GM21423 (cell line): ENCODE measurements around the gene DES.
A peak's percentile ranks its signal among the peaks of the same experiment; 100 is the strongest.

Source experiments
- ATAC-seq: cut with Tn5 transposase; IDR thresholded peaks from one replicate; pipeline ENCODE4 v1.9.1; 2021; ENCODE audit warnings: mild to moderate bottlenecking, moderate library complexity; ENCODE audit not compliant: unreplicated experiment

The DES gene

DNA sequence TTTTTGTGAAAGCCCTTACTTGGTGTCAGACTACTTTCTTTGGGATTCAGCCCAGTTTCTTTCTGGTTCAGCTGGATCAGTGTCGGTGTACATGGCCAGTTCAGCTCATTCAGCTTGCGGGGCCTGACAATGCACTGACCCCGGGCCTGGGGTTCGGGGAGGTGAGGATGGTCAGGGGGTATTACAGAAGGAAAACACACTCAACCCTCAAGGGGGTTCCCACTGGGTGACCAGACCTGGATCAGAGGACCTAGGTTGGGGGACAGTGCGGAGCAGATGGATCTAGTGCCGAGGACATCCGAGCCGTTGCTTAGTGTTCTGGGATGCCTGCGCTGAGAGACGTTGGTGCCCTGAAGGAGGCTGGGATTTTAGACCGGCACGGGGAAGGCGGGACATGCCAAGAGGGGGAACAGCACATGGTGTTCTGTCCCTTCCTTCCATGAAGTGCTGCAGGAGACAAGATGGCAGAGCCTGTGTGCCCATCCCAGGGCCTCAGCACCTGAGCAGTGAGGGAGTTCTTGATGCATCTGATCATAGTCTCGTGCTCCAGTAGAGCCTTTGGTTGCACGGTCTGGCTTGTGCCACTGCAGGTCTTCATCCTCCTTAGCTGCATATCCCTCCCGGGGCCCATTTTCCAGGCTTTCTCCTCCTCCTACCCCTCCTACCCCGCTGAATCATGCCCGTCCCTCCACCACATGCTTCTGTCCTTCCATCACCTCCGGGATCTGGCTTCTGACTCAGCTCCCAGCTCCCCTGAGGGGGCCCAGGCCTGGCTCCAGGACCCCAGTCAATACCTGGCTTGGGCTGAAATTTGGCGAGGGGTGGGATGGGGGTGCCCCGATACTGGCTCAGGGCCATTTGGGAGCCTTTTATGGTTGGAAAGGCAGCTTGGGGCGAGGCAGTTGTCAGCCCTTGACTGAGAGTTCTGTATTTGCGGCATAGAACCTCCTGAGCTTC, 34.5 kb downstream of the DES start:
- ATAC-seq: no peak

DNA sequence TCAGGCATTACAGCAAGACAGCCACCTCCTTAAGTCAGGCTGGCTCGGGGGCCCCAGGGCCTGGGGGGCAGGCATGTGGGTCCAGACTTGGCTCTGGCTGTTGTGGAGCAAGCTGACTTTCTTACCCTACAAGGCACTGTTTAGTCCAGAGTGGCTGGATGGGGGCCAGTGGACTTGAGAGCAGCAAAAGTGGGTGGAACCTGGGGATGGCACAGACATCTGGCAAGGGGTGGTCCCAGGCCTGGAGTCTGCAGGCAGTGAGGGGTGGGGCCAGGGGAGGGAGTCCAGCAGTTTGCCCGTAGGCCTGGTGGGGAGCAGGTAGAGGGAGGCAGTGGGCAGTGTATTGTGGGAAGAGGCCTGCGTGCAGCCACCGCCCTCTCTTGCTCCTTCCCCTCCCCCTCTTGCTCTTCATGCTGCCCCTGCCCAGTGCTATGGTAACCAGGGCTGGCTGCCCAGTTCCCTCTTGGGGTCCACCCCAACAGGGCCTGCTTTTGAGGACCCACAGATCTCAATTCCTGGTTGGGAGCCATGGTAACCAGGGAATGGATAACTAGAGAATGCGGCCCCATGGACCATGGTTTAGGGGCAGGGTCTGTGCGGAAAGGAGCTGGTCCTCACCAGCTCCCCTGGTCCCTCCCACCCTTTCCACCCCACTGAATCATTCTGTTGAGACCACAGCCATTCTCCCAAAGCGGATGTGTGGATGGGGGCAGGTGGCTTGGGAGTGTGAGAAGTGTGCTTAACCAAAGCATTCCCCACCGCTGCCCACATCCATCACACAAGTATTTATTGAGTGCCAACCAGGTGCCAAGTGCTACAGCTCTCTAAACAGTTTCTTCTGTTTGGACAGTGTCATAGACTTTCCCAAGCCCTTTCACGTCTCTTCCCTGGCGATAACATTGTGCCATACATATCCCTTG, 35.8 kb downstream of the DES start:
- ATAC-seq: no peak

DNA sequence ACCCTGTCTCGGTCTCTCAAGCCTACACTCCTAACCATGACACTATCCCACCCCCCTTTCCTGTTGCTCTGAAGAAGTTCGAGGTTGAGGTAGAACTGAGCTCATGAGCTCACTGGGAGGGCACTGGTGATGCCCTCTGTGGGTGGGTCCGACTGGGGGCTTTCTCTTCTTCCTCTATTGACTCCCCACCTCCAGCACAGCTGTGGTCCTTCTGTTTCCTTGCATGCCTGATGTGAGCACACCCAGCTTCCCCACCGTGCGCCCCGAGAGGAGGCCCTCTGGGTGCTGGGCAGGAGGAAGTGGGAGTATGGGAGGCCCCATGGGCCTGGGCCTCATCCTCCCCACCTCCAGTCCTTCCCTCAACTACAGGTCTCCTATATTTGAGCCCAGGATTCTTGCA, 37.4 kb downstream of the DES start:
- no peak for ATAC-seq

DNA sequence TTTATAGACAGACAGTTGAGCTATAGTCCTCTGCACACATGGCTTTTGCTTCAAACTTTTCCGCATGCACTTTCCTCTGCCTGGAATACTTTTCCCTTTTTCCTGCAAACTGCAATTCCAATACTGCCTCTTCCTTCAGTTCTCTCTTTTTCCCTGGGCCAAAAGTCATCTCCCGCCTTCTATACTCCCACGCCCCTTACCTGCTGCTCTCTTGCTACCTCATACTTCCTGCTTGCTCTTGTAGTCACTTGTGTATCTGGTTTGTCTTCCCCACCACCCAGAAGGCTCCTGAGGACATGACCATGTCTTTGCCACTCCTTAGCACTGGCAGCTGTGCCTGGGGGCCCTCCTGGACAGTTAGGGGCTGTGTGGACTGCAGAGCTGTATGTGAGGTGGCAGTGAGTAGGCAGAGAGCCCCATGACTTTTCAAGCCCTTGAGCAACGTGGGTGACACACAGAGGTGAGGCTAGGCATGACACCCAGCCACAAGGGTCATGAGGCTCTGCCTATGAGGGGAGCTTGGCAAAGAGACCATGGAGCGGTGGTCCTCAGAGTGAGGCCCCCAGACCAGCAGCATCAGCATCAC, 39.7 kb downstream of the DES start:
- ATAC-seq: no peak

DNA sequence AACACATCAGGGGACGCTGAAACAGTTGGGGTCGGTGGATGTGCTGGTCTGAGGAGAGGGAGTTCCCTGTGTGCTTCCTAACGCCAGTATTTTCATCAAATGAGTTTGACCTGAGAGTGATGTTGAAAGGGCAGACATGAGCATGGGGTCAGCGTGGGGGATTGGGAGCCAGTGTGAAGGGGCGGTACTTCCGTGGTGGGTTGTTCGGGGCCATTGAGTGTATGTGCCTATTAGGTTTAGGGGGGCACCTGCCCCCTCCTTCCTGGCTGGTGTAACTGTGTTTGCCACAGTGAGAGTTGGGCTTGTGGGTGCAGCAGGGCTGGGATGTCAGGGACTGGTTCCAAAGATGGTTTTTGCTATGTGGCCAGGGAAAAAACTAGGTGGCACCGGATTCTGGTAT, 40.8 kb downstream of the DES start:
- ATAC-seq: no peak

DNA sequence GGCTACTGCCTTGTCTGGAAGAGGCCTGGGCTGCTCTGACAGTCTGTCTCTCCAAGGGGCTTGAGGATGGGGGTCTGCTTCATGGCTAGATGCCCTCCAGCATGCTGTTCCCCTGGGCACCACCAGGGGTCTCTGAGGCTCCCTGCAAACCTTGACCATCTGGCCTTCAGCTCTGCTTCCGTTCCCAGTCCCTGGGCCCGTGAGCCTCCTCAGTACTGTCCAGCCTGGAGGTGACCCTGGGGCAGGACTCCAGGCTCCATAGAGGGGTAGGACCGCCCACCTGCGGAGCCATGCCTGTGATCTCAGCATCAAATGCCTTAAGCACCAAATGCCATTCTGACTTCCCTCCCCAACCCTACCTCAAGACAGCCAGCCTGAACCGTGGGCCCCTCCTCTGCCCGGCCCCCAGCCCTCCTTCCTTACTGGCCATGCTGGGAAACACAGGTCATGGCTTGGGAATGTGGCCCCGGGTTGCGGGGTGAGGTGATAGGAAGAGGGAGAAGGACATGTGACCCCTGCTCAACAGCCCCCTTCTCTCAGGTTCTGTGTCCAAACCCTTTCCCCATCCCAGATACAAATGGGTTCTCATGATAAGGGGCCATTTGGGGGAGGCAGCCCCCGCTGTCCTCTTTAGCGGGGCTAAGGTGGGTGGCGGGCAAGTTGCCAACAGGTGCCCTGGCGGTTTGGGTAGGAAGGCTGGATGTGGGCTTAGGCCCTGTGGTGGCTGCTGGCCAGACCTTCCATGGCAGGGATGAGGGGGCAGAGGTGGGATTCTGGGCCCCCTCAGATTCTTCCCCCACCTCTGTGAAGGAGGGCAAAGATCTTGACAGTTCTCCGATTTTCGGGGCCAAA, 41.5 kb downstream of the DES start:
- peak; percentile 75 for ATAC-seq

DNA sequence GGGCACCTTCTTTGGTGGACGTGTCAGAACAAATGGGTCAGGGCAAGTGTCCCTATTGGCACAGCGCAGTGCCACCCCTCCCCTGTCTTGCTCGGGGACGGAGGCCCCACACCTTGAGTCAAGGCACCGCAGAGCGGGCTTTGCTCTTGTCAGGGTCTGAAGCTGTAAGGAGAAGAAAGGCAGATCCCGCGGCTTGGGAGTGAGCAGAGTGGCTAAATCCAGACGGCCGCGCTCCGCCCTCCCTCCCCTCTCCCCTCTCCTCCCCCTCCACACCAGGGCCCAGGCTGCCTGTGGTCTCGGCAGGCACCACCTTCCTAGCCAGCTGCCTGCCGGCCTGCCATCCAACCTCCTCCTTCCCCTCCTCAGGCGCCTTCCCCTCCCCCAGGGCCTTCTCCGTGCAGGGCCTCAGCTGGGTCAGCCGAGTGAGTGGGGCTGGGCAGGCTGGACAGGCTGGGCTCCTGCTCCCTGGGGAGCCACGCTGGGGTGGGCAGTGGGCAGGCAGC, 42.3 kb downstream of the DES start:
- no peak for ATAC-seq

DNA sequence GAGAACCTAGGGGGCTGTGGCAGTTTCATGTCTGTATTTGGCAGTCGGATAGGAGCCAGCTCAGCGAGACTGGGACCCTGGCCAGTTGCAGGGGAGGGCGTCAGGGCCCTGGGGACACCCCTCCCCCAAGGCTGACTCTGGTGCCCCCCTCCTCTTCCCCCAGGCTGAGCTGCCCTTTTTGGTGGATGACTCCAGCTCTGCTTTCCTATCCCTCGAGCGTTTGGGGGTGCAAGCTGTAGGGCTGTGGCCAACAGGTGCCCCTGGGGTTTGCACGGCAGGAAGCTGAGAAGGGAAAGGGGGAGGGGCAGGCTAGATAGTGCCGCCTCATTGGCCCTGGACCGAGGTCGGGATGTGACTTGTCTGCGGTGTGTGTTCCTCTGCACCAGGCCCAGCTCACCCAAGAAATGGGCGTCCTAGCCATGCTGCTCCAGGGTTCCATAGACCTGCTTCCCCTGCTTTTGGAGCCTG, 42.9 kb downstream of the DES start:
- no peak for ATAC-seq

DNA sequence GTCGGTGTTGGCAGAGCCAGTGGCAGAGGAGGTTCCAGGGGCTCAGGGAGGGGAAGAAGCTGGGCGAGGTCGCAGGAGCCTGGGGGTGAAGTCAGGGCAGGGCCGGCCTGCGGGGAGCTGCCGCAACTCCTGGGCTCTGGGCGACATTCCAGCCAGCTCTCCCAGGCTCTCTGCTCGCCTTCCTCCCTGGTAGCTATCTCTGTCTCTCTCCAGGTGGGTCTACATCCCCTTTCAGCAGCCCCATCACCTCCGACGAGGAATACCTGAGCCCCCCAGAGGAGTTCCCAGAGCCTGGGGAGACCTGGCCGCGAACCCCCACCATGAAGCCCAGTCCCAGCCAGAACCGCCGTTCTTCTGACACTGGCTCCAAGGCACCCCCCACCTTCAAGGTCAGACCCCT, 43.5 kb downstream of the DES start:
- no peak for ATAC-seq

DNA sequence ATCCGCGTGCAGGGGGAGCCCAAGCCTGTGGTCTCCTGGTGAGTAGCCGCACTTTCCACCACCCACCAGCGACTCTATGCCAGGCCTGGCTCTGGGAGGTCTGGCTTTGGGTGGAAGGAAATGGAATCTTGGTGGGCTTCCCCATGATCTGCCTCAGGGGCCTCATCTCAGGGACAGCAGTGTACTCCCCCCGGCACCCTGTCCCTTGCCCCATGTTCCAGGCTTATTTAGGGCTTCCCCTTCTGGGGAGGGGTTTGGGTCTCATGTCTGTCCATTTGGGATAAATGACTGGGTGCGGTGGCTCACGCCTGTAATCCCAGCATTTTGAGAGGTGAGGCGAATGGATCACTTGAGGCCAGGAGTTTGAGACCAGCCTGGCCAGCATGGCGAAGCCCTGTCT, 44.2 kb downstream of the DES start:
- no peak for ATAC-seq

DNA sequence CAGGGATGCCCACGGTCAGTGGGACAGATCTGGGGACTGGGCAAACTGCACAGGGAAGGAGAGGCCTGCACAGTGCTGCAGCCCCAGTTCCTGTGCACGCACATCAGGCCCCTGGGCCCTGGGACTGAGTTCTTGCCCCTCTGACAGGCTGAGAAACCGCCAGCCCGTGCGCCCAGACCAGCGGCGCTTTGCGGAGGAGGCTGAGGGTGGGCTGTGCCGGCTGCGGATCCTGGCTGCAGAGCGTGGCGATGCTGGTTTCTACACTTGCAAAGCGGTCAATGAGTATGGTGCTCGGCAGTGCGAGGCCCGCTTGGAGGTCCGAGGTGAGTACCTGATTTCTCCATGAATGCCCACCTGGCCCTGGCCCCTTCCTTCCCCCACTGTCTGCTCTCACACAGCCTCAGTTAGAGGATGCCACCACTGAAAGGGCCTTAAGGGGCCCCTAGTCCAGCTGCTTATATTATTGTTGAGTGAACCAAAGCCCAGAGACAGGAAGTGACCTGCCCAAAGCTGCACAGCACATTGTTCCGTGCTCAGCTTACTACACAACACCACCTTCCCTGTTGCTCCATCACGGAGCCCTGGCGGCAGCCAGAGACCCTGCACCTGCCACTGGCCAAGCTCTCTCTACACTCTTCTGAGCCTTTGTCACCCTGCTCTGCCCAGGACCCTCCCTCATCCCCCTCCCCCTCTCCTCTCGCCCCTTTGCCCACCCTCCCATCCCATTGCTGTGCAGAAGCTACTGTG, 46.3 kb downstream of the DES start:
- no peak for ATAC-seq

DNA sequence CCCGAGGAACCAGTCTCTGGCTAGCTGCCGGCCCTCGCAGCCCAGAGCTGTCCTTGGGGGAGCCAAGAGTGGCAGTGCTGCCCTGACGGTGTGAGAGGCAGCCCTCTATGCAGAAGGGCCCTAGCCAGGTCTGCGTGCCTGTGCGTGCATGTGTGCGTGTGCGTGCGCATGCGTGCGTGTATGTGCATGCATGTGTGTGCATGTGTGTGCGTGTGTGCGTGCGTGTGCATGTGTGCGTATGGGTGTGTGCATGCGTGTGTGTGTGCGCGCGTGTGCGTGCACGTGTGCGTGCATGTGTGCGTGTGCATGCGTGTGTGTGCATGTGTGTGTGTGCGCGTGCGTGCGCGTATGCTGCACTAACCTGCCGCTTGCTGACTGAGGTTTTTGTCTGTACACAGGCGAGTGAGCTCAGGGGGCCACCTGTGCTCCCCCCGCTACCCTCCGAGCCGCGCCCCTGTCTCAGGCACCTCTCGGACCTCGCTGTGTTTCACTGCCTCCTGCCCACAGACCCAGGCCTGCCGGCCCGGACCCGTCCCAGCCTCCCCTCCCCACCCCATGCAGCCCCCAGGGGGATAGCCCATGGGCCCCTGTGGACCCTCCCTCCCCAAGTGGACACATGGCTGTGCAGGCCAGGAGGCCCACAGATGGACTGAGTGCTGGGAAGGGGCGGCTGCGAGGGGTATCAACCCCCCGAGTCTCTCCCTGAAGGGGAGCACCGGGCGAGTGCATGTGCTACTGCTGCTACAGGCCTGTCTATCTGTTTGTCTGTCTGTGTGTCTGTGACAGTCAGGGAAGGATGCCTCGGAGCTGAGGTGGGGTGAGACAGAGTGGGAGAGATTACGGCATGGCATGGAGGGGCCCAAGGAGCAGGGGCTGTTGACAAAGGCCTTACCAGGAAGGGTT, 47.7 kb downstream of the DES start:
- ATAC-seq: no peak

DNA sequence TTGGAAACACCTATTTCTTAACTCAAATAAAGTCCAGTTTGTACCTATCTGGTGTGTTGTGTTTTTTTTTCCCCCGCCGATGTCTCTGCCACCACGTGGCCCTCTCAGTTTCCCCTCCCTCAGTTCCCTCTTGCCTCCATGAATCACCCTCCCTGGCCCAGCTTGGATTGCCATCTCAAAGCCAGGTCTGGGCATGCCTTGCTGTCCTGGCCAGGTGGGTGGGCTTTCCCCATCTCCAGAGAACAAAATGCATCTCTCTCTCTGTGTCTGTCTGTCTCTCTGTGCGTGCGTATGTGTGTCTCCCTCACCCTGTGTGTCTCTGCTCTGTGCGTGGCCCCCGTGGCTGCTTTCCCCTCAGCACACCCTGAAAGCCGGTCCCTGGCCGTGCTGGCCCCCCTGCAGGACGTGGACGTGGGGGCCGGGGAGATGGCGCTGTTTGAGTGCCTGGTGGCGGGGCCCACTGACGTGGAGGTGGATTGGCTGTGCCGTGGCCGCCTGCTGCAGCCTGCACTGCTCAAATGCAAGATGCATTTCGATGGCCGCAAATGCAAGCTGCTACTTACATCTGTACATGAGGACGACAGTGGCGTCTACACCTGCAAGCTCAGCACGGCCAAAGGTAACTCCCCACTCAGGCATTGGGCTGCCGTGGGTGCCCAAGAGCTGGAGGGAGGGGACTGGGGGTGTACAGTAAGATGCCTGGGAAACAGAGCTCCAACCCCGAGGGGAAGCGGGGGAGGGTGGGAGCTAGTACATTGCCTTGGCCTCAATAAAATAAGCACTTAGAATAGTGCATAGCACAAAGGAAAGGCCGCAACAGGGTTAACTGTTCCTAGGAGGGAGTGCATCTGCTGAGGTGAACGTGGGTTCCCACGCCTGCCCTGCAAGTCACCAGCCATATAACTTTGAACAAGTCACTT, 48.9 kb downstream of the DES start:
- ATAC-seq: no peak

DNA sequence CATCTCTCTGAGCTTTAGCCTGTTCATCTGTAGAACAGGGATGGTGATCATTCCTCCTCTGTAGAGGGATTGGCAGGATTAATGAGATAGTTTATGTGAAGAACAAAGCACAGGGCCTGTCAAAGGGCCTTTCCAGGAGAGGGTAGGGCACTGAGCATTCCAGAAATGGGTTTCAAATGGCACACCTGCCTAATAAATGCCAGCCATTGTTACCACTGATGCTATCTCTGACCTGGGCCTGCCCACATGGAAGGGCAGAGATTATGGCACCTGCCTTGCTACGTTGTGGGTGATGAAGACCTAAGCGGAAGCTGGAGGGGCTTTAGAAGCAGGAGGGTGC, 49.5 kb downstream of the DES start:
- no peak for ATAC-seq

DNA sequence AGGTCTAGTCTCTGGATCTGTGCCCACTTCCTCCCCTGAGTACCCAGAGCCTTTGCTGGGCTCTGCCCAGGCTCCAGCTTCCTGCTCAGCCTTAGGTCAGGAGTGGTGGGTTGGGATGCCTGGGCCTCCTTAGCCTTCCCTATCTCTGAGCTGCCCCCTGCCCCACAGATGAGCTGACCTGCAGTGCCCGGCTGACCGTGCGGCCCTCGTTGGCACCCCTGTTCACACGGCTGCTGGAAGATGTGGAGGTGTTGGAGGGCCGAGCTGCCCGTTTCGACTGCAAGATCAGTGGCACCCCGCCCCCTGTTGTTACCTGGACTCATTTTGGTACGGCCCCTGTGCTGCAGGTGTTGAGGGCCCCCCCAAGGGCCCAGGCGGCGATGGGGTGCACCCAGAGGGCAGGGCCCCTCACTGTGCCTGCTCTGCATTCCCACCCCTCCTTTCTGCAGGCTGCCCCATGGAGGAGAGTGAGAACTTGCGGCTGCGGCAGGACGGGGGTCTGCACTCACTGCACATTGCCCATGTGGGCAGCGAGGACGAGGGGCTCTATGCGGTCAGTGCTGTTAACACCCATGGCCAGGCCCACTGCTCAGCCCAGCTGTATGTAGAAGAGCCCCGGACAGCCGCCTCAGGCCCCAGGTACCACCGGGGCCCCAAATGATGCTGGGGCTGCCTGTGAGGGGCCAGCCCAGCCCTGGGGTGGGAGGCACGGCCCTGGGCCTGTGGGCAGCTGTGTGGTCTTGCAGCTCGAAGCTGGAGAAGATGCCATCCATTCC, 50.4 kb downstream of the DES start:
- no peak for ATAC-seq

DNA sequence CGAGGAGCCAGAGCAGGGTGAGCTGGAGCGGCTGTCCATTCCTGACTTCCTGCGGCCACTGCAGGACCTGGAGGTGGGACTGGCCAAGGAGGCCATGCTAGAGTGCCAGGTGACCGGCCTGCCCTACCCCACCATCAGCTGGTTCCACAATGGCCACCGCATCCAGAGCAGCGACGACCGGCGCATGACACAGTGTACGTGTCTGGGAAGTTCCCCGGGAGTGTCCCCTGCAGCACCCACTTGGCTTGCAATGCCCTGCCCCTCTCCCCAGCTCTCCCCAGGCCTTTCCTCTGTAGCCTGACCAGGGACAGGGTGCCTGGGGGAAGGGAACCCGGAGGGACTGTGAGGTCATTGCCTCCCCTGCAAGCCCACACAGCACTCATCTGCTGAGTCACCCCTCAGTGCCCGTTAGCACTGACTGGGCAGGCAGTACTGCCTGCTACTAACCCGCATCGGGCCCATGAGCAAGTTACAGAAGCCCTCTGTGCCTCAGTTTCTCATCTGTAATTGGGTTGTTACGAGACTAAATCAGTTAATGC, 51.1 kb downstream of the DES start:
- ATAC-seq: no peak

DNA sequence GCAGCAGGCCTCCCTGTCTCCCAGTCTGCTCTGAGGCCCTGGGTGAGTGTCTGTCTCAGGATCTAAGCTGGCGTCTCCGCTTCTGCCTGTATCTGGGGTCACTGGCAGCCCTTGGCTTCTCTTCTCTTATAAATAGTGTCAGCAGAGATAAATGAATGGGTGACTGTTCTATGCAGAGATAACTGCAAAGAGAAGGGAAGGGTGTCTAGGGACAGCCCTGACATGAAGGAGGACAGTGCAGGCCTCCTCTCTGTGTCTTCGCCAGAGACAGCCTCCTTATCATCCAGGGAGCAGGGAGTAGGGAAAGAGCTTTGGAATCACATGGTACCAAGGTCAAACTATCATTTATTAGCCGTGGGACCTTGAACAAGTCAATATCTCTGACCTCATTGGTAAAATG, 52.3 kb downstream of the DES start:
- no peak for ATAC-seq
